HTERT RPE-1 (cell line): Measurements from ENCODE around the gene PWP1.
"Not testable (repeated sequence)": the region's sequence is repeated elsewhere in the genome, so short reads cannot be mapped to it uniquely, and the experiment has no call there.

Source experiments
- in situ Hi-C: fragments of 300-500 bp; cut with MboI; formaldehyde crosslinking; loops from 4 replicates; pipeline ENCODE4 v1.14.3; 2020; ENCODE audit warnings: low sequenced_read_pairs

The PWP1 gene

DNA sequence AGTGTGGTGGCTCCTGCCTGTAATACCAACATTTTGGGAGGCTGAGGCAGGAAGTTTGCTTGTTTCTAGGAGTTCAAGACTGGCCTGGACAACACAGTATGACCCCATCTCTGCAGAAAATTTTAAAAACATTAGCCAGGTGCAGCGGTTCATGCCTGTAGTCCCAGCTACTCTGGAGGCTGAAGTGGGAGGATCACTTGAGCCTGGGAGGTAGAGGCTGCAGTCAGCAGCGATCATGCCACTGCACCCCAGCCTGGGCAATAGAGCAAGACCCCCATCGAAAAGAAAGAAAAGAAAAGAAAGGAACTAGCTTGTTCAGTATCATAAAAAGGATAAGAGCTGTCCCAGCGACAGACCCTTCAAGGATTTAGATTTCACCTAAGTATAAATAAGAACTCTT is 18.1 kb upstream of the PWP1 start:
- in situ Hi-C loops, result no loop called here

DNA sequence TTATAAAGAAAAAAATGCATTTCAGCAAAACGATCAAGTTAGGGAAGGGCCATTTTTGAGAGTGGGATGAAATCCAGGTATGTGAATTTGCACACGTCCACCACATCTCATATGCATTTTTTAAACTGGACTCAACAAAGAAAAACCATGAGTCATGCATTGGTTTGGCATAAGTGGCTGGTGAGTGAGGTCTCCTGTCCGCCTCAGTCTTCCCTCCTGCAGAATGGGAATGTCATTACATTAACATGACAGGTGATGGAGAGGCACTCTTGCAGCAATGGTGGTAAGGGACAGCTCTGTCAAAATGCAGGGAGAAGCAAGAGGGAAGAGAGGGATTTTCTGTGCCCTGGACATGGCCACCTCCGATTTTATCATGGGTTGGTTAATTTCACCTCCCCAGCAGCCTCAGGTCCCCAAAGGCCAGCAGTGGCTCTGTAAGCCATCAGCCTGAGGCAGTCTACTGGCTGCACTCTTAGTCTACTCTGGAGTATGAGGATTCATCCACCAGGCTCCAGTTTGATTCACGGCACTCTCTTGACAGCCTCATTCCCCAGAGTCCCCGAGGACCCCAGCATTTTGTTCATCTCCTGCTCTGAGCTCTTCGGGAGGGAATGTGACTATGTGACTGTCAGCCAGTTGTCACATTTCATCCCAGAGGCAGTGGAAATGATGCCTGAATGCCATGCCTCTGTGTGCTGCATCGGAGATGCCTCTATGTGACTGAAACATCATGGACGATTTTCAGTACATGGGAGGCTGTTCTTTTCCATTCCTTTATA is 17.1 kb upstream of the PWP1 start:
- in situ Hi-C loops, result no loop called here

DNA sequence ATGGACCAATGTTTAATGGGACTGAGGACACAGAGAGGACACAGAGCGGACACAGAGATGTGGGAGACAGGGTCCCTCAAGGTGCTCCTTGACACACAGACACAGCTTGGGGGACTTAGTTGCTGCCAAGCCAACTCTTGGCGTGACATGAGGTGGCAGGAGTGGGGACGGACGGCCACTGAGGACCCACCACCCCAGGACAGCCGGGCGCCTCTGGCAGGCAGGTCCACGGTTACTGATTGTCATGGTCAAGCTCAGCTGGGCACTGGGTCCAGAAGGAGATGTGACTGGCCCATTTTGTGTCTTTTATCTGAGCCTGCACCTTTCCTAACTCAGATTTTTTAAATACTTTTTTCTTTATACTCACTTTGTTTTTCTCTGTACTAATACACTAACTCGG is 15.7 kb upstream of the PWP1 start:
- in situ Hi-C loops, result no loop called here

DNA sequence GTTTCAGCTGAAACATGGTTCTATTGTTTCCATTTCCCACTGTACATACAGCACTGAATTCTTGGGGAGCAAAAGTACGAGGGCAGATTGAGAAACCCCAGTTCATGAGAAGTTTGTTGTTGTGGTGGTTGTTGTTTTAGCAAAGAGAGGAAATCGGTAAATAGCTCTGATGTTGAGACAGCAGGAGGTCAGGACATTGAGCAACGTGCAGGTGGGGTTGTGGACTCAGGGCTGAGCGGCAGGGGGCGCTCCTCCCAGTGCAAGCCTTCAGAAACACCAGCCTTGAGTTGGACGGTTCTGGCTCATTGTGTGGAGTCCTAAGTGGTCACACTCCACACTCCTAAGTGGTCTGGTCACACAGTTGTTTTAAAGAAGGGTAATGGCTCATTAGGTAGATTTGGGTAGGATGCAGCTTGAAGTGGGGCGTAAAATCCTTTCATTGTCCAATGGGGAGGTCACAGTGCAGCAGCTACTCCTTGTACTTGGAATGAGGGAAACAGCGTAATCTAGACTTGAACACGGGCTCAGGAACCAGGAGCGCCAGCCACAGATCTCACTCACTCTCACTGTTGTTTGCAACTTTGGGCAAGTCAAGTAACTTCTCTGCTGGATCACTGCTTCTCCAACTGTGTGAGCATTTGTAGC is 14.5 kb upstream of the PWP1 start:
- in situ Hi-C loops, result no loop called here

DNA sequence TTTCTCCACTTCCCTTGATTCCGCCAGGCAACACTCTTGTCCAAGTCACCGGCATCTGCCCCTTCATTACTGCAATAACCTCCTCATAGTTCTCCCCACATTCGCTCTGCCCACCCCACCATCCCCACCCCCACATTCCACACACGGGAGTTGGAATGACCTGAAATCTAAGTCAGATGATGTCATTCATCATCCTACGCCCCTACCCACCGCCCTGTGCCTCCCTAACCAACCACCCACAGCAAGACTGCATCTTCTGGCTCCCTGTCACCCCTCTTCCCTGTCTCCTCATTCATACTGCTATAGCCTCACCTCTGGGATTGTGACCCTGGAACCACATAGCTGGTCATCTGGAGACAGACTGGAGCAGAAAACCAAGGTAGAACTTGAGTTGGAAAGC is 7.9 kb upstream of the PWP1 start:
- in situ Hi-C loops, result no loop called here

DNA sequence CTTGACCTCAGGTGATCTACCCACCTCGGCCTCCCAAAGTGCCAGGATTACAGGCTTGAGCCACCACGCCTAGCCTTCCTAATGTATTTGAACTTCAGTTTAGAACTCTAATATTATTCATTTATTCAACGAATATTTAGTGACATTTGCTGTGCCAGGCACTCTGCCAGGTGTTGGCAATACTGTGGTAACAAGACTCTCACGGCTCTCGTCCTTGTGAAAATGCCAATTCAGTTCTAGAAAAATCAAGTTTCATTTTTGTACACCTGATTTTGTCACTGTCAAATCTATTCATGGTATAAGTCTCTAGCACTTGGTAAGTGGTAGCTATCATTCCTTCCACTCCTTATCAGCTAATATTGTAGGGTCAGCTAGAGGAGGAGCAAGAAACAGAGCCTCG is 6.3 kb upstream of the PWP1 start:
- in situ Hi-C loops, result no loop called here

DNA sequence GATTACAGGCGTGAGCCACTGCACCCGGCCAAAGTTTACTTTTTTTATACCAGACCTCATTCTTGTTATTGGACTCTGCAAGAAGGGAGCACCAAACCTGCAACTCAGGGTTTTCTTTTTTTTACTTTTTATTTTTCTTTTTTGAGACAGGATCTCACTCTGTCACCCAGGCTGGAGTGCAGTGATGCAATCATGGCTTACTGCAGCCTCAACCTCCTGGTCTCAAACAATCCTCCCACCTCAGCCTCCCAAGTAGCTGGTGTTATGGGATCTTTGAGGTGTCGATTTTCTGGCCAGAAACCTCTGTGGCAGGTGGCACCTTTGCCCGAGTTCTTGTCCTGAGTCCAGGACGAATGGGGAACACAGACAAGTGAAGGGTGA is 4.2 kb upstream of the PWP1 start:
- in situ Hi-C loops, result no loop called here

DNA sequence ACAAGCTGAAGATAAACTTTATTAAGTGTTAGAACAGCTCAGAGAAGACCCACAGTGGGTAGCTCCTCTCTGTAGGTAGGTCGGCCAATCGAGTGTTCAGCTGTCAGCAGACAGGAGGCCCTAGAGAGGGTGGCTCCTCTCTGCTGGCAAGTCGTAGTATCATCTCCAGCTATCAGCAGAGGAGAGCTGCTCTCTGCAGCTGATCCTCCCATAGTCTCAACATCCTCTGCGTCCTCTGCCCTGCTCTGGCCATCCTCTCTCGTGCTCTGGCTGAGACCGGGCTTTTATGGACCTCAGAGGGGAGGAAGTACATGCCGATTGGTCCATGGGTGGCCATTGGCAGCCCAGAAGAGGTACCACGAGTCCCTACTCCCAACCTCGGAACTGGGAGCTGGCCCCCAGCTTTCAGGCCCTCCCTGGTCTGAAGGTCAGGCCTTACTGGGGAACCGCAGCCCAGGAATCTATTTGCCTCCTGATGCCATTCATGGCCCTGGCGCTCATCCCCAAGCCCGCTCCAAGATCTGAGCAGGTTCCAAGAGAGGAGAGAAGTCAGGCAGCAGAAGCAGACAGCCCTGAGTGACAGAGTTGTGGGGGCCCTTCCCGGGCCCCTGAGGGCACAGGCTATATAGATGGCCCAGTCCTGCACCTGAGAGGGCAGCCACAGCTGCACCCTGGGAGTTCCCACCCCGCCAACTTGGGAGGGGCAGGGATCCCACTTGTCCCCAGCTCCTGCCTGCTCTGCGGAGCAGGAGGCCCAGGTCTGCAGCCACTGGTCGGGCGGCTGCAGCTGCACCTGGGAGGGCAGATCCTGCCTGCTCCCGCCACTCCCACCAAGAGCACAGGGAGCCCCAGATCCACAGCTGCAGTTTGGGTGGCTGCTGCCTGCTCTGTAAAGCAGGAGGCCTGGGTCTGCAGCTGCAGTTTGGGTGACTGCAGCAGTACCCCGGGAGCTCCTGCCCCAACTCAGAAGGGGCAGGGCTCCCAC is 3.5 kb upstream of the PWP1 start:
- in situ Hi-C loops, result no loop called here

DNA sequence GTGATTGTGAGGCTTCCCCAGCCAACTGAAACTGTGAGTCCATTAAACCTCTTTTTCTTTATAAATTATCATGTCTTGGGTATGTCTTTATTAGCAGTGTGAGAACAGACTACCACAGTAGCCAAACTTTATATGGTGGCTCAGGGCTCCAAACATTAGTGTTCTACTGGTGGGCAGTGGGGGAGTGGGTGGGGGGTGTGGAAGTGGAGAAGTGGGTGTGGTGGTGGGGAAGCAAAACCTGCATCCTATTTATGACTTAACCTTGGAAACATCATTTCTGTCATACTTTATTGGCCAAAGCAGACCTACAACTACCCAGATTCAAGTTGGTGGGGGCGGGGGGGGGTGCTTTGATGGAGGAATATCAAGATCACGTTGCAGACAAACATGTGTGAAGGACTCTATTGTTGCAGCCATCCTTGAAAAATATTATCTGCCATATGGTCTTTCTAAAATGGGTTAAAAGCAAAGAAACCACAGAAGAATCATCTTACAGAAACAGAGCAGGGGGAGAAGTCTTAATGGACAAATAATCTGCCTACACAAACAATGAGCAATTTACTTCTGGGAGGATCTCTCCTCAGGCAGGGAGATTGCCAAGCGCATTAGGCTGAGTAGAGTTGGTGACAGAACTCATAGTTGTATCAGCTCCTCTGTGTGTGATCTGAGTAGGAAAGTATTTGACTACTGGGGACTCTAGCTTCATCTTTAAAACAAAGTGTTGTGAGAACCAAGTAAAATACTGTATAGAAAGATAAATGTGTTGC is 1.4 kb upstream of the PWP1 start:
- in situ Hi-C loops, result no loop called here

DNA sequence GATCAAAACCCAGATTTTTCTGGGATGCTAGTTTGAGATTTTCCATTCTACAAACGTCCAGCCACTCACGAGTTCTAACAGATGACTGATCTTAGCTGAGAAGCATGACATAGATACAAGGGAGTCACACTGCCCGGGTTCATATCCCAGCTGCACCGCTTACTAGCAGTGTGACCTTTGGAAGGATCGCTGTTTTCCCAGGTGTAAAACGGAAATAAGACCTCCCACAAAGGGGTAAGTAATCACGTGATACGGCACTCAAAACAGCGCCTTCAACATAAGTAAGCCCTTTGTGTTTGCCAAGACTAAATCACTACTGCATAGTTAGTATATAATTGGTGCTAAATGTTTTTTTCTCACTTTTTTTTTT is 624 bp upstream of the PWP1 start:
- in situ Hi-C loops, result no loop called here

DNA sequence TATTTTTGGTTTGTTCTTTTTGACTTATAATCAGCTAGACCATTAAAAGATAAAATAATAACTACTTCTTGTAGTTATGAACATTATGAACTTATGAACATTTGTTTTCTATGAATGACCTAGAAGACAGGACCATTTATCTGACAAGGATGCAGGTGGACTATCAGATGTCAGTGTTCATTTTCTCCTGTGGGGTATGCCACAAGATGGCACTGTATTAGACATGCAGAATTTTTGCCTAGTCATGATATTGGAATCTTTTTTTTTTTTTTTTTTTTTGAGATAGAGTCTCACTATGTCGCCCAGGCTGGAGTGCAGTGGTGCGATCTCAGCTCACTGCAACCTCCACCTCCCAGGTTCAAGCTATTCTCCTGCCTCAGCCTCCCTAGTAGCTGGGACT is 10.2 kb downstream of the PWP1 start:
- in situ Hi-C loops, result not testable (repeated sequence)

DNA sequence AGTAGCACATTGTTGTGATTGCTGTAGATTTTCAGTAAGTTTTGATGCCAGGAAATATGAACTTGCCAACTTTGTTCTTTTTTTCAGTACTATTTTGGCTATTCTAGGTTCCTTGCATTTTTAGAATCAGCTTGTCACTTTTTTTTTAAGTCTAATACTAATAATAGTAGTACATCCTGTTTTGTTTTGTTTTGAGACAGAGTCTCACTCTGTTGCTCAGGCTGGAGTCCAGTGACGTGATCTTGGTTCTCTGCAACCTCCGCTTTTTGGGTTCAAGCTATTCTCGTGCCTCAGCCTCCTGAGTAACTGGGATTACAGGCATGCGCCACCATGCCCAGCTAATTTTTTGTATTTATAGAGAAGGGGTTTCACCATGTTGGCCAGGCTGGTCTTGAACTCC is 16.5 kb downstream of the PWP1 start:
- in situ Hi-C loops, result no loop called here

DNA sequence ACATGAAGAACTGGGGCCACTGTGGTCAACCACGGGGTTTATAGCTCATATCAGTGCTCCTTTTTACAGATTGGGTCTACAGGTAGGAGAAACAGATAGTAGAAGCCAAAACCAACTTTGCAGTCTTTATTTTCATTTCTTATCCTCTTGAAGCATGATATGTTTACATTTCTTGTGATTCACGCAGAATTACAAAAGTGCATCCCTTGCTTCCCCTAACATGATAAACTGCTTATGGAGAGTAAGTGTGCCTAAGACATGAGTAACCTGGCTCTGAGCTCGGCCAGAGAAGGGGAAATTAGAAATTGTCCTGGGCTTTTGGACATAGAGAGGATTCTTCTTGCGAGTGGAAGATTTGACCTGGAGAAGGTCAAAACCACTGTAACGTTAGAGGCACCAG is 18.4 kb downstream of the PWP1 start:
- in situ Hi-C loops, result no loop called here

DNA sequence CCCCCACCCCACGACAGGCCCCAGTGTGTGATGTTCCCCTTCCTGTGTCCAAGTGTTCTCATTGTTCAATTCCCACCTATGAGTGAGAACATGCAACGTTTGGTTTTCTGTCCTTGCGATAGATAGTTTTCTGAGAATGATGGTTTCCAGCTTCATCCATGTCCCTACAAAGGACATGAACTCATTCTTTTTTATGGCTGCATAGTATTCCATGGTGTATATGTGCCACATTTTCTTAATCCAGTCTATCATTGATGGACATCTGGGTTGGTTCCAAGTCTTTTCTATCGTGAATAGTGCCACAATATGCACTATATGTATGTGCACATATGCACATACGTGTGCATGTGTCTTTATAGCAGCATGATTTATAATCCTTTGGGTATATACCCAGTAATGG is 19.9 kb downstream of the PWP1 start:
- in situ Hi-C loops, result not testable (repeated sequence)

DNA sequence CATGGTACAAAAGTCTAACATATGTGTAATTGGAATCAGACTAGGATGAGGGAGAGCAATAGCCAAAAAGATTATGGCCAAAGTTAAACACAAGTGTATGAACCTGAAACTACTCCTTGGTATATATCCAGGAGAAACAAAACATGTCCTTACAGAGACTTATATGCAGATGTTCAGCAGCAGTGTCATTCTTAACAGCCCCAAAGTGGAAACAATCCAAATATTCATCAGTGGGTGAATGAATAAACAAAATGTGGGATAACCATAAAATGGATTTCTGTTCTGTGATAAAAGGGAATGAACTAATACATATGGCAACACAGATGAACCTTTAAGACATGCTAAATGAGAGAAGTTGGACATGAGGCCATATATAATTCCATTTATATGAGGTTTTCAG is 30.2 kb downstream of the PWP1 start:
- in situ Hi-C loops, result no loop called here

DNA sequence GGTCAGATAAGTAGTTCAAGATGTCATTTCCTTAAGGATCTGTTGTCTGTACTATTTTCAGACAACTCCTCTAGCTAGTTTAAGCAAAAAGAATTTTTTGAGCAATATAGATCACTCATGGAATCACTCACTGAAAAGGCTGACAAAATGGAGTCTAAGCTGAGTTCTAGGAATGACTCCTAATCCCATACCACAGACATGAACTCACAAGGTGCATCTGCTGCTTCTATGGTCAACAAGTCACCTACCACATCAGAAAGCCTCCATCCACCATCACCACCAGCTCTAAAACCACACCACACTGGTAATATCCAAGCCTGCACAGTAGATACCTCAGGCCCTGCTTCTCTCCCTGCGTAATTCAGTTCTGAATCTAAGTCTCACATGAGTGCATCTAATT is 33.0 kb downstream of the PWP1 start:
- in situ Hi-C loops, result no loop called here

DNA sequence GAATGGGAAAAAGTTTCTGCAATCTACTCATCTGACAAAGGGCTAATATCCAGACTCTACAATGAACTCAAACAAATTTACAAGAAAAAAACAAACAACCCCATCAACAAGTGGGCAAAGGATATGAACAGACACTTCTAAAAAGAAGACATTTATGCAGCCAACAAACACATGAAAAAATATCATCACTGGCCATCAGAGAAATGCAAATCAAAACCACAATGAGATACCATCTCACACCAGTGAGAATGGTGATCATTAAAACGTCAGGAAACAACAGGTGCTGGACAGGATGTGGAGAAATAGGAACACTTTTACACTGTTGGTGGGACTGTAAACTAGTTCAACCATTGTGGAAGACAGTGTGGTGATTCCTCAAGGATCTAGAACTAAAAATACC is 41.7 kb downstream of the PWP1 start:
- in situ Hi-C loops, result not testable (repeated sequence)

DNA sequence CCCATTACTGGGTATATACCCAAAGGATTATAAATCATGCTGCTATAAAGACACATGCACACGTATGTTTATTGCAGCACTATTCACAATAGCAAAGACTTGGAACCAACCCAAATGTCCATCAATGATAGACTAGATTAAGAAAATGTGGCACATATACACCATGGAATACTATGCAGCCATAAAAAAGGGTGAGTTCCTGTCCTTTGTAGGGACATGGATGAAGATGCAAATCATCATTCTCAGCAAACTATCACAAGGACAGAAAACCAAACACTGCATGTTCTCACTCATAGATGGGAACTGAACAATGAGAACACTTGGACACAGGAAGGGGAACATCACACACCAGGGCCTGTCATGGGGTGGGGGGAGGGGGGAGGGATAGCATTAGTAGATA is 42.1 kb downstream of the PWP1 start:
- in situ Hi-C loops, result not testable (repeated sequence)

DNA sequence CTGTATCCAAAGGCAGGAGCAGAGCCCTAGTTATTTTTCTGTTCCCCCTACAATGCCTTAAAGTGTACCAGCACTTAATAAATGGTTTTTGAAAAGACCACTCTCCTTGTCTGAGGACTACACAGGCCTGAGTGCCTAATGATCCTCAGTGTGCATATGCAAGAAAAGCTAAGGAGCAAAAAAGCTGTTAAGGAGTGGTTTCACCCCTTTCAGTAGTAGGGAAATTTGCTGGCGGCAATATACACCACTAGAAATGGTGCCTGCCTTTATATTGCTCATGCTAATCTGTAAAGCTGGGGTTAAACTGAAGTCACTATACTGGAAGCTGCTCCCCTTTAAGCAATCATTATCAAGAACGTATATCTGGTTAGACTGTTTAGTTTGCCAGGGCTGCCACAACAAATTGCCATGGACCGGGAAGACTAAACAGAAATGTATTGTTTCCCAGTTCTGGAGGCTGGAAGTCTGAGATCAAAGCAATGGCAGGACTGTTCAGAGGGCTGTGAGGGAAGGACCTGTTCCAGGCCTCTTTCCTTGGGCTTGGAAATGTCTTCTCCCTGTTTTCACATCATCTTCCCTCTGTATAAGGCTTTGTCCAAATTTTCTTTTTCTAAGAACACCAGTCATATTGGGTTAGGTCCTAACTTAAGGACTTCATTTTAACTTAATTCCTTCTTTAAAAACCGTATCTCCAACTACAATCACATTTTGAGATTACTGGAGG is 45.2 kb downstream of the PWP1 start:
- in situ Hi-C loops, result no loop called here

DNA sequence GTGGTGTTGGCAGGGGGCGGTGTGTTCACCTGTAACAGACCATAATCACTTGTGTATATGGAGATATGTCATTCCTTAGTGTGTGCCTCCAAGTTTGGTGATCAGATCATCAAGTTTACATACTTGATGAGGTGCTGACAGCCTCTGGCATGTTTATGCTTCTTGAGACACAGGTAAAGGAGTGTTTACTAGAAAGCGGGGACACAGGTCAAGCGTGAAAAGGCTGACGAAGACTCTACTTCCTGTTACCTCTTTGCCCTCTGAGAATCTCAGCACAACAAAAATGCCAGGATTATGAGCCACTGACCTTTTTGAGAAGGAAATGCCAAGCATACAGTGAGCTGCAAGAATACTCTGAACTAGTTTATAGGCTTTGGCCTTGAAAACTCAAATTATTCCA is 45.8 kb downstream of the PWP1 start:
- in situ Hi-C loops, result no loop called here
